Effector CD8-positive, alpha-beta T cell (primary cell): ENCODE measurements around the gene IGFLR1.

Experiments used
- DNase-seq: peaks from one replicate; lab custom pipeline; 2025; lab: John Stamatoyannopoulos, UW

Gene IGFLR1

GRCh38 chr19:35739275-35740107 is 2.8 kb downstream of the IGFLR1 start:
- no peak for DNase-seq

GRCh38 chr19:35738887-35739229 is 3.4 kb downstream of the IGFLR1 start:
- no peak for DNase-seq

GRCh38 chr19:35738021-35738886 is 4.0 kb downstream of the IGFLR1 start:
- no peak for DNase-seq

GRCh38 chr19:35736913-35737886 is 5.1 kb downstream of the IGFLR1 start:
- no peak for DNase-seq

- no peak for DNase-seq
Observed at GRCh38 chr19:35734889-35735288, 7.4 kb downstream of the IGFLR1 start.

GRCh38 chr19:35734273-35734672 is 8.0 kb downstream of the IGFLR1 start:
- DNase-seq, result no peak

GRCh38 chr19:35733180-35734125 is 8.8 kb downstream of the IGFLR1 start:
- DNase-seq, result no peak

- DNase-seq, result no peak
Observed at GRCh38 chr19:35732540-35733179, 9.6 kb downstream of the IGFLR1 start.

GRCh38 chr19:35731779-35732405 is 10.4 kb downstream of the IGFLR1 start:
- no peak for DNase-seq

GRCh38 chr19:35731353-35731752 is 10.9 kb downstream of the IGFLR1 start:
- no peak for DNase-seq

- no peak for DNase-seq
Observed at GRCh38 chr19:35730326-35730725, 11.9 kb downstream of the IGFLR1 start.

- DNase-seq, result no peak
Observed at GRCh38 chr19:35729763-35730162, 12.5 kb downstream of the IGFLR1 start.

- no peak for DNase-seq
Observed at GRCh38 chr19:35729021-35729420, 13.2 kb downstream of the IGFLR1 start.

GRCh38 chr19:35727956-35728706 is 14.1 kb downstream of the IGFLR1 start:
- DNase-seq, result no peak

GRCh38 chr19:35727053-35727955 is 14.9 kb downstream of the IGFLR1 start:
- DNase-seq, result no peak

GRCh38 chr19:35725216-35725861 is 16.9 kb downstream of the IGFLR1 start:
- DNase-seq, result no peak

GRCh38 chr19:35724560-35724959 is 17.7 kb downstream of the IGFLR1 start:
- no peak for DNase-seq
